Amygdala (tissue), 56 donors: ENCODE data around the gene ATOH8.
"Not testable (repeated sequence)": the region's sequence is repeated elsewhere in the genome, so short reads cannot be mapped to it uniquely, and the experiment has no call there.

ENCODE experiments used
- DNase-seq, 56 donors: peaks; one replicate each; lab custom pipeline; 2025; lab: John Stamatoyannopoulos, UW

ATOH8 gene

GRCh38 chr2:85753525-85754312 is at the start of gene ATOH8:
Gene ATOH8 (plus strand): TSS chr2:85753991. CDS start chr2:85754190, 199 bp downstream.
- peak in 46 of 56 donors; percentile 23 to 75 (median 52) for DNase-seq

- no peak for DNase-seq
Measured at GRCh38 chr2:85704038-85704437, 49.8 kb upstream of the ATOH8 start.

- no peak for DNase-seq
Measured at GRCh38 chr2:85704800-85705679, 48.8 kb upstream of the ATOH8 start.

GRCh38 chr2:85705680-85706039 is 48.1 kb upstream of the ATOH8 start:
- DNase-seq: peak in 1 of 56 donors; percentile 20

GRCh38 chr2:85706063-85706462 is 47.7 kb upstream of the ATOH8 start:
- no peak for DNase-seq

GRCh38 chr2:85706599-85707296 is 47.0 kb upstream of the ATOH8 start:
- peak in 26 of 56 donors; percentile 13 to 66 (median 28) for DNase-seq

- DNase-seq: peak in 24 of 56 donors; percentile 9 to 85 (median 28)
Measured at GRCh38 chr2:85707304-85707703, 46.5 kb upstream of the ATOH8 start.

- DNase-seq: no peak
Measured at GRCh38 chr2:85708641-85709040, 45.1 kb upstream of the ATOH8 start.

- DNase-seq: peak in 1 of 56 donors; percentile 33
Measured at GRCh38 chr2:85709401-85709811, 44.4 kb upstream of the ATOH8 start.

- DNase-seq: peak in 3 of 56 donors; percentile 20 to 27 (median 21)
Measured at GRCh38 chr2:85710687-85711577, 42.9 kb upstream of the ATOH8 start.

GRCh38 chr2:85711578-85712060 is 42.2 kb upstream of the ATOH8 start:
- DNase-seq: no peak

GRCh38 chr2:85712336-85712735 is 41.5 kb upstream of the ATOH8 start:
- peak in 3 of 56 donors; percentile 19 to 43 (median 33) for DNase-seq

- peak in 15 of 56 donors; percentile 13 to 65 (median 42) for DNase-seq
Measured at GRCh38 chr2:85712849-85713612, 40.8 kb upstream of the ATOH8 start.

GRCh38 chr2:85713836-85714235 is 40.0 kb upstream of the ATOH8 start:
- DNase-seq: no peak

- not testable (repeated sequence) for DNase-seq
Measured at GRCh38 chr2:85714421-85714820, 39.4 kb upstream of the ATOH8 start.

GRCh38 chr2:85714841-85715240 is 39.0 kb upstream of the ATOH8 start:
- no peak for DNase-seq

GRCh38 chr2:85716346-85716914 is 37.4 kb upstream of the ATOH8 start:
- DNase-seq: no peak

GRCh38 chr2:85717308-85718008 is 36.3 kb upstream of the ATOH8 start:
- DNase-seq: no peak
